Spleen (tissue), 11 donors: ENCODE data around the gene PIAS4. TPM values are rescaled to one million over a fixed set of nuclear protein-coding genes. Genes with fewer than 3 reads are reported as not detected.

Source experiments
- DNase-seq: peaks from one replicate; pipeline ENCODE4 v3.0.0-alpha.2; 2020
- H3K27ac ChIP-seq, 8 donors: fragments of 200-600 bp; sonication (generic) in 7 of 8; 1 replicate in 4 of 8; 2 replicates in 4 of 8; pipeline versions ENCODE4 v1.5.0 to v1.8.0; 2016 to 2021; ENCODE audit warnings: inconsistent platforms in 4 of 8, mild to moderate bottlenecking in 4 of 8, moderate library complexity in 1 of 8
- H3K27me3 ChIP-seq, 7 donors: fragments of 200-600 bp; sonication (generic) in 6 of 7; replicated peaks in 1 of 7; 1 replicate in 4 of 7; 2 replicates in 3 of 7; pipeline versions ENCODE4 v1.5.0 to v1.8.0; 2016 to 2021; ENCODE audit warnings: inconsistent platforms in 3 of 7, mild to moderate bottlenecking in 1 of 7
- H3K36me3 ChIP-seq, 6 donors: fragments of 200-600 bp; sonication (generic) in 5 of 6; 1 replicate in 4 of 6; 2 replicates in 2 of 6; pipeline versions ENCODE4 v1.5.0 to v1.8.0; 2016 to 2021; ENCODE audit warnings: inconsistent platforms in 2 of 6
- H3K4me1 ChIP-seq, 6 donors: fragments of 200-600 bp; sonication (generic) in 5 of 6; 1 replicate in 3 of 6; 2 replicates in 3 of 6; pipeline versions ENCODE4 v1.5.0 to v1.8.0; 2016 to 2021; ENCODE audit warnings: inconsistent platforms in 3 of 6
- H3K4me3 ChIP-seq, 8 donors: fragments of 200-600 bp; sonication (generic) in 7 of 8; 1 replicate in 4 of 8; 2 replicates in 4 of 8; pipeline versions ENCODE4 v1.5.0 to v1.8.0; 2016 to 2021; ENCODE audit warnings: inconsistent platforms in 4 of 8, mild to moderate bottlenecking in 4 of 8, moderate library complexity in 2 of 8
- H3K9me3 ChIP-seq, 8 donors: fragments of 200-600 bp; sonication (generic) in 7 of 8; 1 replicate in 4 of 8; 2 replicates in 4 of 8; pipeline versions ENCODE4 v1.5.0 to v1.8.0; 2016 to 2021; ENCODE audit warnings: inconsistent platforms in 4 of 8
- CTCF ChIP-seq, 11 experiments: fragments of 200-600 bp in 7 of 11; fragments of 450-650 bp in 4 of 11; sonication (generic) in 4 of 11; IDR thresholded peaks in 8 of 11; conservative IDR thresholded peaks in 3 of 11; 1 replicate in 7 of 11; 2 replicates in 4 of 11; pipeline versions ENCODE4 v1.4.0 to v1.8.0; 2016 to 2021; ENCODE audit warnings: antibody characterized with exemption in 11 of 11, inconsistent platforms in 4 of 11, mild to moderate bottlenecking in 1 of 11
- POLR2A ChIP-seq, 3 donors: fragments of 450-650 bp; IDR thresholded peaks; one replicate each; pipeline ENCODE4 v1.5.1; 2017; ENCODE audit warnings: antibody characterized with exemption in 3 of 3, mild to moderate bottlenecking in 1 of 3
- POLR2AphosphoS5 ChIP-seq, 3 donors: sonication (generic); formaldehyde crosslinking; IDR thresholded peaks; one replicate each; pipeline ENCODE4 v1.5.1; 2017; ENCODE audit warnings: antibody characterized with exemption in 3 of 3
- WGBS, 5 donors: extraction: QIAGEN DNeasy Blood & Tissue Kit in 3 of 5; methylation state at CpG; one replicate each; pipeline versions ENCODE4 v1.1.5 to v1.1.7; 2013 to 2018; 5-methylcytosine and 5-hydroxymethylcytosine counted together
- intact Hi-C: fragments of 100-400 bp; cut with DNase I; formaldehyde crosslinking; loops from one replicate; pipeline ENCODE4 v1.15.0; 2023; ENCODE audit warnings: low total_unique reads
- polyA plus RNA-seq, 3 donors: library from polyadenylated mRNA; stranded (reverse); fragments of 200-250 nt; gene quantifications; one replicate each; pipeline ENCODE4 v1.2.1, GENCODE V29; 2013
- total RNA-seq, 7 donors: library from RNA; depleted of rRNA in 3 of 7; stranded (reverse); fragments of >200 nt in 3 of 7; fragmentation: NEBNext Ultra II Directional in 4 of 7; extraction: Animal tissue kit (Norgen Biotek cat#: 25700) in 4 of 7; gene quantifications; one replicate each; pipeline versions ENCODE4 v1.1.0 to v1.2.1, GENCODE V29; 2016 to 2021
- donor health status: healthy with polysubstance abuse.
- donor health status: DM: no; HTN: no; CAD: no; lungs with moderate emphysema.
- donor health status: DM: no; HTN: no; CAD: no.
- donor health status: Bipolar disorder and iron deficiency.
- donor health status: healthy.
- donor health status: DM: no; HTN: no; CAD: no.
- donor health status: DM: yes; HTN: yes; CAD: no.

The PIAS4 gene
- total and polyA plus RNA-seq, 10 donors, result 6.2 to 30.5 (median 22.3) TPM

DNA sequence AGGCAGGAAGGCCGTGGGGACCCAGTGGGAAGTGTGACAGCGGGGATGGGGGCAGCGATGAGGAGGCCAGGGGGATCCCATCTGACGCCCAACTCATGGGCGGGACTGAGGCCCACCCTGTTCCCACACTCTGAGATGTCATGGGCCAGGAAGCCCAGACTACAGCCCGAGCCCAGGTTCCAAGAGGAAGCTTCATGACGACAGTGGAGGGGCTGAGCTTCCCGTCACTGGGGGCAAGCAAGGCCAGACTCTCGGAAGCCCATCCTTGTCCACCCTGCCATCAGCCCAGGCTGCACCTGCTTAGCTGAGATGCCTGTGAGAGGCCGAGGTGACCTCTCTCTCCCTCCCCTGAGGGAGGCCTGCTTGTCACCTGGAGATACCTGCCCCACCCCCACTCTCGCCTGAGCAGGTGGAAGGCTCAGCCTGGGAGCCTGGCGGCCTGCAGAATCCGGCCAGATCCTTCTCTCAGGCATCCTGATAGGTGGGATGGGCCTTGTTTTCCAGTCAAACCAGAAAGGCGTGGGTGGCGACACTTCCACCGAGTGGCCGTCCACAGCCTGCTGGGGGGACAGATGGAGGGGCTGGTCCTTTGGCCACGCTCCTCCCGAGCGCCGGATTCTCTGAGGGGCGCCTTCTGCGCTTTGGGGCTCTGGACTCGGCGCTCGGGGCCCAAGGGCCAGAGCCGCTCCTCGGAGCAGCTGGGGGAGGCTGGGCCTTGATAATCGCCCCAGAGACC, 54.3 kb downstream of the PIAS4 start:
- Histone ChIP-seq H3K27me3 (no peaks in the 10 kb centered on the region), H3K36me3 (peaks cover 0 to 30% (median 2%) of the 10 kb centered on the region in 6 donors), H3K4me1 (peaks cover 50 to 81% (median 75%) of the 10 kb centered on the region in 6 donors), H3K9me3 (no peaks in the 10 kb centered on the region), H3K4me3 (peak overlapping the region in 6 of 8 donors; percentile 23 to 99 (median 64)), H3K27ac (peak overlapping the region; percentile 80 to 99 (median 98))
- intact Hi-C loops, result loop anchor here (10.0 kb wide), 2 partner anchors 53 to 57 kb away; partner anchors contain the start of gene PIAS4
- 60 to 70% (median 66%) methylated on average over 26 to 29 of the region's 29 CpGs for WGBS, 5 donors
- DNase-seq, result peak; percentile 84
- TF ChIP-seq POLR2AphosphoS5 (IDR thresholded peaks at IDR 0.05) (peak; percentile 50 to 55 (median 52)), POLR2A (IDR thresholded peaks at IDR 0.05) (no peak)

- H3K27ac ChIP-seq, result peak overlapping the region; percentile 80 to 99 (median 98)
- intact Hi-C loops, result loop anchor here (10.0 kb wide), 2 partner anchors 52 to 58 kb away; partner anchors contain the start of gene PIAS4
- peak overlapping the region in 7 of 8 donors; percentile 33 to 99 (median 99) for H3K4me3 ChIP-seq
- H3K36me3 ChIP-seq, result peaks cover 0 to 24% (median 0%) of the 10 kb centered on the region in 6 donors
- no peaks in the 10 kb centered on the region for H3K27me3 ChIP-seq
- DNase-seq, result peak; percentile 80
- H3K4me1 ChIP-seq, result peaks cover 50 to 77% (median 71%) of the 10 kb centered on the region in 6 donors
- H3K9me3 ChIP-seq, result no peaks in the 10 kb centered on the region
- no peak for TF ChIP-seq CTCF (IDR thresholded peaks at IDR 0.05 in 8 of 11, conservative IDR thresholded peaks at IDR 0.05 in 3 of 11)
- no peak for TF ChIP-seq POLR2A (IDR thresholded peaks at IDR 0.05)
- TF ChIP-seq POLR2AphosphoS5 (IDR thresholded peaks at IDR 0.05), result no peak
- 66 to 79% (median 71%) methylated on average over 24 to 30 of the region's 30 CpGs for WGBS, 5 donors
These were observed 55.2 kb downstream of the PIAS4 start for GRCh38 chr19:4062419-4063368.

- Histone ChIP-seq H3K4me3 (peak overlapping the region; percentile 33 to 99 (median 93)), H3K27ac (peak overlapping the region; percentile 48 to 99 (median 98)), H3K27me3 (no peaks in the 10 kb centered on the region), H3K9me3 (no peaks in the 10 kb centered on the region), H3K36me3 (peaks cover 0 to 24% (median 0%) of the 10 kb centered on the region in 6 donors), H3K4me1 (peaks cover 56 to 77% (median 71%) of the 10 kb centered on the region in 6 donors)
- peak; percentile 85 for DNase-seq
- intact Hi-C loops, result loop anchor here (10.0 kb wide), 2 partner anchors 51 to 59 kb away; partner anchors contain the start of gene PIAS4
- TF ChIP-seq POLR2AphosphoS5 (IDR thresholded peaks at IDR 0.05), result peak in 2 of 3 donors; percentile 46 to 70
- TF ChIP-seq POLR2A (IDR thresholded peaks at IDR 0.05), result no peak
- WGBS, 5 donors, result 38 to 63% (median 51%) methylated on average over 21 to 31 of the region's 31 CpGs
These were observed 56.0 kb downstream of the PIAS4 start for GRCh38 chr19:4063369-4064148.

GRCh38 chr19:4064149-4064495, 56.6 kb downstream of the PIAS4 start:
- H3K4me1 ChIP-seq, result peaks cover 54 to 77% (median 71%) of the 10 kb centered on the region in 6 donors
- 10 to 22% (median 14%) methylated on average over 16 to 24 of the region's 24 CpGs for WGBS, 5 donors

More at GRCh38 chr19:4064149-4064495, 56.6 kb downstream of the PIAS4 start:
- no peak for TF ChIP-seq POLR2AphosphoS5 (IDR thresholded peaks at IDR 0.05)
- TF ChIP-seq CTCF (IDR thresholded peaks at IDR 0.05 in 8 of 11, conservative IDR thresholded peaks at IDR 0.05 in 3 of 11), result no peak
- TF ChIP-seq POLR2A (IDR thresholded peaks at IDR 0.05), result no peak
- peak overlapping the region; percentile 33 to 99 (median 93) for H3K4me3 ChIP-seq
- DNase-seq, result no peak
- no peaks in the 10 kb centered on the region for H3K27me3 ChIP-seq
- H3K9me3 ChIP-seq, result no peaks in the 10 kb centered on the region
- intact Hi-C loops, result loop anchor here (10.0 kb wide), 2 partner anchors 51 to 59 kb away; partner anchors contain the start of gene PIAS4
- peaks cover 0 to 24% (median 0%) of the 10 kb centered on the region in 6 donors for H3K36me3 ChIP-seq
- H3K27ac ChIP-seq, result peak overlapping the region; percentile 43 to 99 (median 98)
